ENCODE data around the gene LCORL.

- no peak for TF ChIP-seq POLR2A (IDR thresholded peaks at IDR 0.05)
- TF ChIP-seq, protein P1, sequence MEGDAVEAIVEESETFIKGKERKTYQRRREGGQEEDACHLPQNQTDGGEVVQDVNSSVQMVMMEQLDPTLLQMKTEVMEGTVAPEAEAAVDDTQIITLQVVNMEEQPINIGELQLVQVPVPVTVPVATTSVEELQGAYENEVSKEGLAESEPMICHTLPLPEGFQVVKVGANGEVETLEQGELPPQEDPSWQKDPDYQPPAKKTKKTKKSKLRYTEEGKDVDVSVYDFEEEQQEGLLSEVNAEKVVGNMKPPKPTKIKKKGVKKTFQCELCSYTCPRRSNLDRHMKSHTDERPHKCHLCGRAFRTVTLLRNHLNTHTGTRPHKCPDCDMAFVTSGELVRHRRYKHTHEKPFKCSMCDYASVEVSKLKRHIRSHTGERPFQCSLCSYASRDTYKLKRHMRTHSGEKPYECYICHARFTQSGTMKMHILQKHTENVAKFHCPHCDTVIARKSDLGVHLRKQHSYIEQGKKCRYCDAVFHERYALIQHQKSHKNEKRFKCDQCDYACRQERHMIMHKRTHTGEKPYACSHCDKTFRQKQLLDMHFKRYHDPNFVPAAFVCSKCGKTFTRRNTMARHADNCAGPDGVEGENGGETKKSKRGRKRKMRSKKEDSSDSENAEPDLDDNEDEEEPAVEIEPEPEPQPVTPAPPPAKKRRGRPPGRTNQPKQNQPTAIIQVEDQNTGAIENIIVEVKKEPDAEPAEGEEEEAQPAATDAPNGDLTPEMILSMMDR (IDR thresholded peaks at IDR 0.05): no peak
These were observed 210.4 kb downstream of the LCORL start for GRCh38 chr4:17811078-17811603.
